GM12875 (cell line): ENCODE measurements around the gene PXDN.

Experiments
- H3K4me3 ChIP-seq: one replicate; pipeline ENCODE4 v1.5.1; 2011; ENCODE audit warnings: low read depth, low read length, control low read depth
- TF ChIP-seq, protein P1 (sequence below): IDR thresholded peaks from 2 replicates; pipeline ENCODE4 v1.5.1; 2011; ENCODE audit warnings: low read depth, mild to moderate bottlenecking, control low read depth, inconsistent platforms, low read length, moderate library complexity, borderline replicate concordance; ENCODE audit not compliant: insufficient read depth

The PXDN gene

DNA sequence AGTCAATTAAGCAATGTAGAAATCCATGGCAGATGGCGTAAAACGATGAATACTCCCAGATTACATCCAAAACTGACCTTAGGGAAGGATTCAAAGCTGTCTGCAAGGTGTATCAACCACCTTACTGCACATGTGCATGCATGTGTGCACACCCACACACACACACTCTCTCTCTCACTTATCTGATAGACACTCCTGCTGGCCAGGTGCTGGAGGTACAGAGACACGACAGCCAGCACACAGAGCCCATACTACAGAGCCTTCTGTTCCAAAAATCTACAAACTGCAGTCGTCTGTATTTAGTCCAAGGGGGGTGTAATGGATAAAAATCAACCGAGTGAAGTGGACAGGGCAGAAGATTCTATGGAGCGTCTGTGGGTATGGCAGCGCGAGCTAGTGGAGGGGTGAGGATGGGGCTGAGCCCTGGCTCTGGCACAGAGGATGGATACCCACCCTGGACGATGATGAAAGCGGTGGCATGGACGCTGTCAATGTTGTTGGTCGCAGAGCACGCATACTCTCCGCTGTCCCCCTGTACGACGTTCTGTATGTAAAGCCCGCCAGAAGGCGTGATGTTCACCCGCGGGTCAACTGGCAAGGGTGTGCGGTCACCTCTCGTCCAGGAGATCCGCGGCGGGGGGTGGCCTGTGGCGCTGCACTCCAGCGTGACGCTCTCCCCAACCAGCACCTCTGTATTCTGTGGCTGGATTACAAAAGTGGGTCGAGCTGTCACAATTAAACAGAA is 78.4 kb downstream of the PXDN start:
- TF ChIP-seq, protein P1, sequence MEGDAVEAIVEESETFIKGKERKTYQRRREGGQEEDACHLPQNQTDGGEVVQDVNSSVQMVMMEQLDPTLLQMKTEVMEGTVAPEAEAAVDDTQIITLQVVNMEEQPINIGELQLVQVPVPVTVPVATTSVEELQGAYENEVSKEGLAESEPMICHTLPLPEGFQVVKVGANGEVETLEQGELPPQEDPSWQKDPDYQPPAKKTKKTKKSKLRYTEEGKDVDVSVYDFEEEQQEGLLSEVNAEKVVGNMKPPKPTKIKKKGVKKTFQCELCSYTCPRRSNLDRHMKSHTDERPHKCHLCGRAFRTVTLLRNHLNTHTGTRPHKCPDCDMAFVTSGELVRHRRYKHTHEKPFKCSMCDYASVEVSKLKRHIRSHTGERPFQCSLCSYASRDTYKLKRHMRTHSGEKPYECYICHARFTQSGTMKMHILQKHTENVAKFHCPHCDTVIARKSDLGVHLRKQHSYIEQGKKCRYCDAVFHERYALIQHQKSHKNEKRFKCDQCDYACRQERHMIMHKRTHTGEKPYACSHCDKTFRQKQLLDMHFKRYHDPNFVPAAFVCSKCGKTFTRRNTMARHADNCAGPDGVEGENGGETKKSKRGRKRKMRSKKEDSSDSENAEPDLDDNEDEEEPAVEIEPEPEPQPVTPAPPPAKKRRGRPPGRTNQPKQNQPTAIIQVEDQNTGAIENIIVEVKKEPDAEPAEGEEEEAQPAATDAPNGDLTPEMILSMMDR, result no peak

DNA sequence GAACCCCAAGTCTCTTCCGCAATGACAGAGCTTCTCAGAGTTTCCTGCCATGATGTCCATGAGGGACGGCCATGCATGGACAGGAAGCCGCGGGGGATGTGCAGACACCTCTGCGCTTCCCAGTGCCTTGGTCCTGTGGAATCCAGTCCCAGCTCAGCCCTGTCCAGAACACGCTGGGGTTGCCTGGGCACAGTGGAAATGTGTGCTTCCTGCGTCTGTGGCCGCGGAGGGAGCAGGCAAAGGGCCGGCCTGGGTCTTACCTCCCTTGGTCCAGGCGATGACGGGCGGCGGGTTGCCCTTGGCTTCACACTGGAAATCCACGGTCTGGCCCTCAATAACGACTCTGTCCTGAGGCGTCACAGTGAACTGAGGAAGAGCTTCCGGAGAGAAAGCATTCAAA is 79.6 kb downstream of the PXDN start:
- TF ChIP-seq, protein P1, result no peak
- no peak overlapping the region for H3K4me3 ChIP-seq

More for the DNA sequence above, 78.4 kb downstream of the PXDN start:
- no peak overlapping the region for H3K4me3 ChIP-seq

DNA sequence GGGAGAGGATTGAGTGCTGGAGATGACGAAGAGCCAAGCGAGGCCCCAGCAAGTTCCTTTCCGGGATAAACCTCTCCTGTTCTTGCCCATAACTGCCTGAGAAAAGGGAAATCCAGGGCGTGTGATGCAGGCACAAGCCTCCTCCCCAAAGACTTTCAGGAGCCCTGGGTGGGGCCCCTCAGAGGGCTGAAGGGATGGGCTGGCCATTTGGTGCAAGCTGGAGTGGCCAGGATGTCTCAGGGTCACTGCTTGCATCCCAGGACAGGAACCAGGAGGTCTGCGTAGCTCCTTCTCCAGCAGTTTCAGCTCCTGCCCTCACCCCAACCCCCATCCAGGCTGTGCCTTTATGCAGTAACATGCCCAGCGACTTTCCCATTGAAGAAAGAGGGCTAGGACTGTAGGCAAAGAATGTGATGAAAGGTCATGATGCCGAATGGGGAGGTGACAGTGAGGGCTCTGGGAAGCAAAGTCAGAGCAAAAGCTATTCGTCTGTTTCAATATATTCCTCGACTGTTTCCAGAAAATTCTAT is 80.2 kb downstream of the PXDN start:
- TF ChIP-seq, protein P1, result no peak
- H3K4me3 ChIP-seq, result no peak overlapping the region

DNA sequence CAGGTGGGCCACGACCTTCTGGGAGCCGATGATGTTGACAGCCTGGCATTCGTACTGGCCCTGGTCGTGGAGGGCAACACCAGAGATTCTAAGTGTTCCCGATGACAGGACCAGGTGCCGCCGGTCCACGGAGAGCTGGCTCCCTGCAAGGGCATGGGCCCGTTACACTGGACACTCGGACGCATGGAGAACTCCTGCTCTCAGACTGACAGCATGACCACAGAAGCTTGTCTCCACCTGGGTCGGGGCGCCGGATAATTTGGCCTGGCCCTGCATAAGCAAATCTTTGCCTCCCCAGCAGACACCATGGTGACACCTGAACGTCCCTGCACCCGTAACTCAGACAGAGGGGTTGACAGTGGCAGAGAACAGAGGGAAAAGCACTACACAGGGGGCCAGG is 80.7 kb downstream of the PXDN start:
- TF ChIP-seq, protein P1, result no peak
- H3K4me3 ChIP-seq, result no peak overlapping the region

DNA sequence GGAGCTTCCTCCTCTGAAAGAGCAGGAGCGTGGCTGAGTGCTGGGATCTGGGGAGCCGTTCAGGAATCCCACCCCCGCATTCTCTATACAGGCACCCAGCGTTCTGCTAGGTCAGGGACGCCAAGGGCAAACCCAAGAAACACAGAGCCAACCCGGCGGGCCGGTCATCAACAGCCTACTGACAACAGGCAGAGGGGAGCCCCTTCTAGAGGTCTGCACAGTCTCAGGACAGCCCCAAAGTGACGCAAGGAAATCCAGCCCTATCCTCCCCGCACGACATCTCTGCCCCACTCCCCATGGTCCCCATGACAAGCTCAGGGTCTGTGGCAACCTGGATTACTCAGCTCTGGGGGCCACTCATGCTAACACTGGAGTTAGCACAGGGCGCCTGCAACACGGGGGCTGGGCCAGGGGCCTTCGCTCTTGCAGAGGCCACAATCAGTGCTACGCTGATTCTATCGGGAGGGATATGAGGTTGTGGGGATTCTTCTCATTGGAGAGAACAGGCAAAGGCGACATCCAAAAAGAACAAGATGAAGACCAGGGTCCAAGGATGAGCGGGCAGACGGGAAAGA is 81.6 kb downstream of the PXDN start:
- H3K4me3 ChIP-seq, result no peak overlapping the region
- TF ChIP-seq, protein P1, result no peak

DNA sequence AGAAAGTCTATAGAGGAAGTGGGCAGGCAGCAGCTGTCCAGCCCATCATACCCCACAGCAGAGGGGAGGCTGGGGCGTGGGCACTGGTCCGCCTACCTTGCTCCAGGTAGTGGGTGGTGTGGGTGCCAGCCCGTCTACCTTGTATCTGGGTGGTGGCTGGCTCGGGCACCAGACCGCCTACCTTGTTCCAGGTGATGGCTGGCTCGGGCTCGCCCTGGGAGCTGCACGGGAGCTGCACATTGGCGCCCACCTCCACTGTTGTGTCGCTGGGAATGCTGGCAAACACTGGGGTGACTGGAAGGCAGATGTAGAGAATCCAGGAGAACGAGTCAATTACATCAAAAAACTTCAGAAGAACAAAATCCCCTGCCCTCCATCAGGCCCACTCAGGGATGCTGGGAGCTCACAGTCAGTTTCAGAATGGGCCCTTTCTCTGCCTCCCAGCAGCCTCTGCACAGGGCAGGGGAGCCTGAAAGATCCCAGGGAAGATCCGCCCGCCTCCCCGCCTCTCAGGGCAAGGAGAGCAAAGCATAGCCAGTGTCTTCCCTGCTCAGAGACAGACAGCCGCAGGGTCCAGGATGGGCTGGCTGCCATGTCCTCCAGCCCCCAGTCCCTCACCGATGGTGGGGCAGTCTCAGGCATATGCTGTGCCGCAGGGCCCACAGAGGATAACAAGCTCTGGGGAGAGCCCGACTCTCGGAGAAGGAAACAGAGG is 82.3 kb downstream of the PXDN start:
- H3K4me3 ChIP-seq, result no peak overlapping the region
- TF ChIP-seq, protein P1, result no peak
